Measurements from ENCODE around the gene NUDT16L1.

DNA sequence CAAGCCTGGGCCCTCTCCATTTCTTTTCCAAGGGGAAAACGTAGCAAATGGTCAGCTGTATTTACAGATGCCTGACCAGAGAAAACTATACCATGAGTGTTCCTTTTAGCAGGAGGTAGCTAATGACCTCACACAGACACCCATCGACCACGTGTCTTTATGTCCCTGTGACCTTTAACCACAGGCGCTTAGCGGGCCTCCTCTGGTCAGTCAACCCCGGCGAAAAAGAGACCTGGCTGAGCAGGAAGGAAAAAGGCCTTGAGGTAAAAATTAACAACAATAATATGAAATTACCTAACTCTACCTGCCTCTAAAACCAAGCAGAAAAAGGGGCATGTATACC, 9.1 kb downstream of the NUDT16L1 start:
- TF ChIP-seq, protein P1, sequence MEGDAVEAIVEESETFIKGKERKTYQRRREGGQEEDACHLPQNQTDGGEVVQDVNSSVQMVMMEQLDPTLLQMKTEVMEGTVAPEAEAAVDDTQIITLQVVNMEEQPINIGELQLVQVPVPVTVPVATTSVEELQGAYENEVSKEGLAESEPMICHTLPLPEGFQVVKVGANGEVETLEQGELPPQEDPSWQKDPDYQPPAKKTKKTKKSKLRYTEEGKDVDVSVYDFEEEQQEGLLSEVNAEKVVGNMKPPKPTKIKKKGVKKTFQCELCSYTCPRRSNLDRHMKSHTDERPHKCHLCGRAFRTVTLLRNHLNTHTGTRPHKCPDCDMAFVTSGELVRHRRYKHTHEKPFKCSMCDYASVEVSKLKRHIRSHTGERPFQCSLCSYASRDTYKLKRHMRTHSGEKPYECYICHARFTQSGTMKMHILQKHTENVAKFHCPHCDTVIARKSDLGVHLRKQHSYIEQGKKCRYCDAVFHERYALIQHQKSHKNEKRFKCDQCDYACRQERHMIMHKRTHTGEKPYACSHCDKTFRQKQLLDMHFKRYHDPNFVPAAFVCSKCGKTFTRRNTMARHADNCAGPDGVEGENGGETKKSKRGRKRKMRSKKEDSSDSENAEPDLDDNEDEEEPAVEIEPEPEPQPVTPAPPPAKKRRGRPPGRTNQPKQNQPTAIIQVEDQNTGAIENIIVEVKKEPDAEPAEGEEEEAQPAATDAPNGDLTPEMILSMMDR (conservative IDR thresholded peaks at IDR 0.05): no peak
- TF ChIP-seq ZFX (IDR thresholded peaks at IDR 0.05): no peak

Measured in C4-2B (cell line).